Right lobe of liver (tissue), 6 donors: Measurements from ENCODE around the gene OPTC. TPM values are rescaled to one million over a fixed set of nuclear protein-coding genes. Genes with fewer than 3 reads are reported as not detected.

Experiments
- ATAC-seq, 4 donors: fragments of 200-7000 bp; cut with Tn5 transposase; one replicate each; pipeline ENCODE4 v1.9.1; 2020; ENCODE audit warnings: mild to moderate bottlenecking in 4 of 4, moderate library complexity in 4 of 4
- DNase-seq, 3 donors: peaks; one replicate each; pipeline ENCODE4 v3.0.0-alpha.2; 2020
- H3K27ac ChIP-seq, 3 donors: fragments of 200-600 bp; one replicate each; pipeline ENCODE4 v1.8.0; 2022
- H3K27me3 ChIP-seq, 2 donors: fragments of 200-600 bp; one replicate each; pipeline ENCODE4 v1.8.0; 2022
- H3K36me3 ChIP-seq, 4 donors: fragments of 200-600 bp; sonication (generic) in 1 of 4; one replicate each; pipeline versions ENCODE4 v1.5.1 to v1.8.0; 2017 to 2022; ENCODE audit warnings: control low read depth in 1 of 4
- H3K4me1 ChIP-seq, 4 donors: fragments of 200-600 bp; sonication (generic) in 1 of 4; one replicate each; pipeline versions ENCODE4 v1.5.1 to v1.8.0; 2017 to 2022; ENCODE audit warnings: control low read depth in 1 of 4
- H3K4me3 ChIP-seq, 3 donors: fragments of 200-600 bp; one replicate each; pipeline ENCODE4 v1.8.0; 2022
- H3K9me3 ChIP-seq, 4 donors: fragments of 200-600 bp; sonication (generic) in 1 of 4; one replicate each; pipeline versions ENCODE4 v1.5.1 to v1.8.0; 2017 to 2022; ENCODE audit warnings: control low read depth in 1 of 4
- CTCF ChIP-seq, 4 donors: fragments of 200-600 bp in 3 of 4; fragments of 450-650 bp in 1 of 4; IDR thresholded peaks; one replicate each; pipeline versions ENCODE4 v1.5.1 to v1.8.0; 2016 to 2022; ENCODE audit warnings: antibody characterized with exemption in 4 of 4, mild to moderate bottlenecking in 2 of 4
- POLR2A ChIP-seq: fragments of 450-650 bp; IDR thresholded peaks from one replicate; pipeline ENCODE4 v1.6.1; 2017; ENCODE audit warnings: antibody characterized with exemption, mild to moderate bottlenecking
- WGBS: methylation state at CpG from one replicate; pipeline ENCODE4 v1.1.6; 2018; ENCODE audit warnings: low coverage, low lambda C conversion rate; ENCODE audit not compliant: insufficient coverage; ENCODE audit errors: missing lambda C conversion rate; 5-methylcytosine and 5-hydroxymethylcytosine counted together
- intact Hi-C, 2 donors: fragments of 100-400 bp; cut with DNase I; formaldehyde crosslinking; loops; one replicate each; pipeline versions ENCODE4 v1.11.2 to v1.14.1; 2022
- total RNA-seq, 6 experiments: library from RNA; depleted of rRNA in 2 of 6; stranded (reverse); fragments of >200 nt in 2 of 6; fragmentation: NEBNext Ultra II Directional in 3 of 6; extraction: Animal tissue kit (Norgen Biotek cat#: 25700) in 3 of 6; gene quantifications; one replicate each; pipeline versions ENCODE4 v1.1.0 to v1.2.4, GENCODE V29; 2016 to 2023
- donor health status: DM: no; HTN: yes; CAD: no.
- donor health status: DM: no; HTN: no; CAD: no.
- donor health status: DM: no; HTN: no; CAD: no.
- donor health status: DM: no; HTN: yes; CAD: no.
- donor health status: DM: no; HTN: yes; CAD: no.

The OPTC gene
- total RNA-seq, 6 experiments from 2014 or later: not detected

GRCh38 chr1:203479646-203480045 is 14.3 kb upstream of the OPTC start:
- intact Hi-C loops: loop anchor here in 1 of 2 donors (10.0 kb wide), 1 partner anchor 205 kb away; no protein-coding TSS in a partner anchor
- WGBS: 73% methylated on average over 2 of the region's 2 CpGs
- H3K36me3 ChIP-seq: no peaks in the 10 kb centered on the region
- ATAC-seq: no peak
- no peaks in the 10 kb centered on the region for H3K9me3 ChIP-seq
- TF ChIP-seq POLR2A (no peak), CTCF (IDR thresholded peaks at IDR 0.05) (no peak)
- no peaks in the 10 kb centered on the region for H3K4me1 ChIP-seq
- no peak for DNase-seq
- no peak overlapping the region for H3K4me3 ChIP-seq
- H3K27ac ChIP-seq: no peak overlapping the region
- H3K27me3 ChIP-seq: no peaks in the 10 kb centered on the region

GRCh38 chr1:203480084-203480483 is 13.9 kb upstream of the OPTC start:
- intact Hi-C loops: loop anchor here in 1 of 2 donors (10.0 kb wide), 1 partner anchor 205 kb away; no protein-coding TSS in a partner anchor
- Histone ChIP-seq H3K27me3 (no peaks in the 10 kb centered on the region), H3K36me3 (no peaks in the 10 kb centered on the region), H3K4me1 (no peaks in the 10 kb centered on the region), H3K9me3 (no peaks in the 10 kb centered on the region), H3K4me3 (no peak overlapping the region), H3K27ac (no peak overlapping the region)
- peak in 1 of 4 donors; percentile 11 for ATAC-seq
- DNase-seq: no peak
- no peak for TF ChIP-seq POLR2A
- TF ChIP-seq CTCF (IDR thresholded peaks at IDR 0.05): no peak
- WGBS: 21% methylated on average over 2 of the region's 2 CpGs

GRCh38 chr1:203480525-203481084 is 13.3 kb upstream of the OPTC start:
- no peak for TF ChIP-seq CTCF (IDR thresholded peaks at IDR 0.05)
- no peak for TF ChIP-seq POLR2A
- H3K4me3 ChIP-seq: no peak overlapping the region
- intact Hi-C loops: loop anchor here in 1 of 2 donors (10.0 kb wide), 1 partner anchor 206 kb away; no protein-coding TSS in a partner anchor
- WGBS: 10% methylated on average over 2 of the region's 6 CpGs
- no peaks in the 10 kb centered on the region for H3K9me3 ChIP-seq
- H3K27me3 ChIP-seq: no peaks in the 10 kb centered on the region
- peak overlapping the region in 1 of 3 donors; percentile 26 for H3K27ac ChIP-seq
- no peaks in the 10 kb centered on the region for H3K4me1 ChIP-seq
- DNase-seq (peak in 1 of 3 donors; percentile 55), ATAC-seq (peak; percentile 36 to 54 (median 53))
- H3K36me3 ChIP-seq: no peaks in the 10 kb centered on the region

- no peak for ATAC-seq
- H3K4me3 ChIP-seq: no peak overlapping the region
- DNase-seq: no peak
- no peaks in the 10 kb centered on the region for H3K27me3 ChIP-seq
- 67% methylated on average over 1 of the region's 1 CpG for WGBS
- H3K4me1 ChIP-seq: no peaks in the 10 kb centered on the region
- TF ChIP-seq CTCF (IDR thresholded peaks at IDR 0.05) (no peak), POLR2A (no peak)
- no peaks in the 10 kb centered on the region for H3K9me3 ChIP-seq
- no peaks in the 10 kb centered on the region for H3K36me3 ChIP-seq
- intact Hi-C loops: loop anchor here in 1 of 2 donors (10.0 kb wide), 1 partner anchor 206 kb away; no protein-coding TSS in a partner anchor
- H3K27ac ChIP-seq: peak overlapping the region in 1 of 3 donors; percentile 26
Observed at GRCh38 chr1:203481196-203481595, 12.8 kb upstream of the OPTC start.
